K562 (cell line): ENCODE results near the gene SEC63. TPM values are rescaled to one million over a fixed set of nuclear protein-coding genes. Genes with fewer than 3 reads are reported as not detected.

ENCODE experiments used
- ATAC-seq: fragments of 200-7000 bp; cut with Tn5 transposase; 3 replicates; pipeline ENCODE4 v1.9.1; 2020; ENCODE audit warnings: moderate library complexity
- BruUV-seq: library from RNA; stranded (reverse); fragments of 400-500 nt; replicated peaks from 2 replicates; lab custom pipeline; 2021; lab: Mats Ljungman, UMichigan
- CTCF ChIA-PET: fragments of 300-600 bp; formaldehyde crosslinking; extraction: SDS; loops from one replicate; lab custom pipeline; 2021; ENCODE audit warnings: low intra/inter-chr PET ratio; lab: Yijun Ruan, JAX
- POLR2A ChIA-PET: fragments of 300-600, 350-650 bp; sonication (Branson Sonifier 250); formaldehyde crosslinking; extraction: SDS; loops from one replicate; lab custom pipeline; 2021; ENCODE audit warnings: antibody characterized with exemption, inconsistent platforms; lab: Yijun Ruan, JAX
- DNase-seq, 4 experiments: peaks; one replicate each; pipeline versions ENCODE4 v3.0.0 to v3.0.0-alpha.2; 2011 to 2018; ENCODE audit warnings: low spot score in 3 of 4, mixed read lengths in 3 of 4; ENCODE audit errors: extremely low read depth in 1 of 4
- FAIRE-seq: peaks from 2 replicates; lab custom pipeline; 2011; peaks lifted over from hg19 to GRCh38; lab: Jason Lieb, UNC
- H2AFZ ChIP-seq: 2 replicates; pipeline ENCODE4 v1.6.0; 2011; ENCODE audit warnings: low read depth, low read length, control low read depth, inconsistent platforms
- H3K27ac ChIP-seq: fragments of 200-600 bp; 3 replicates; pipeline ENCODE4 v1.8.0; 2011; ENCODE audit warnings: low read depth, mild to moderate bottlenecking, control low read depth, inconsistent platforms, low read length, moderate library complexity, mixed read lengths; ENCODE audit errors: extremely low read depth
- H3K27me3 ChIP-seq, 2 experiments: fragments of 300-600 bp in 1 of 2; 2 replicates in 1 of 2; 3 replicates in 1 of 2; pipeline versions ENCODE4 v1.6.0 to v1.8.0; 2011; ENCODE audit warnings: inconsistent platforms in 2 of 2, low read length in 2 of 2, mild to moderate bottlenecking in 1 of 2, mixed read lengths in 1 of 2, moderate library complexity in 1 of 2; ENCODE audit not compliant: control insufficient read depth in 2 of 2, insufficient read depth in 2 of 2
- H3K36me3 ChIP-seq: fragments of 300-600 bp; 3 replicates; pipeline ENCODE4 v1.8.0; 2011; ENCODE audit warnings: mild to moderate bottlenecking, low read length, inconsistent platforms; ENCODE audit not compliant: control insufficient read depth, insufficient read depth
- H3K4me1 ChIP-seq, 2 experiments: fragments of 200-600 bp in 1 of 2; replicated peaks in 1 of 2; 2 replicates in 1 of 2; 3 replicates in 1 of 2; pipeline versions ENCODE4 v1.5.1 to v1.8.0; 2011; ENCODE audit warnings: inconsistent platforms in 2 of 2, low read length in 2 of 2, mild to moderate bottlenecking in 1 of 2, mixed read lengths in 1 of 2, moderate library complexity in 1 of 2; ENCODE audit not compliant: control insufficient read depth in 2 of 2, insufficient read depth in 2 of 2
- H3K4me2 ChIP-seq: 2 replicates; pipeline ENCODE4 v1.6.1; 2011; ENCODE audit warnings: low read length, control low read depth, inconsistent platforms, mixed read lengths; ENCODE audit not compliant: insufficient read depth
- H3K4me3 ChIP-seq: fragments of 200-600 bp; sonication (generic), shearing (Covaris generic); 2 replicates; pipeline ENCODE4 v1.5.1; 2016; ENCODE audit warnings: control low read depth, inconsistent platforms
- H3K79me2 ChIP-seq: fragments of 200-600 bp; 3 replicates; pipeline ENCODE4 v1.8.0; 2011; ENCODE audit warnings: low read length, inconsistent platforms; ENCODE audit not compliant: control insufficient read depth, insufficient read depth
- H3K9ac ChIP-seq, 2 experiments: 2 replicates each; pipeline versions ENCODE4 v1.6.0 to v1.6.1; 2011; ENCODE audit warnings: low read depth in 2 of 2, low read length in 2 of 2, control low read depth in 1 of 2, inconsistent platforms in 1 of 2, mild to moderate bottlenecking in 1 of 2, mixed read lengths in 1 of 2; ENCODE audit not compliant: insufficient read depth in 1 of 2
- H3K9me1 ChIP-seq: one replicate; pipeline ENCODE4 v1.6.0; 2011; ENCODE audit warnings: inconsistent platforms, mild to moderate bottlenecking, low read length, moderate library complexity; ENCODE audit not compliant: control insufficient read depth, insufficient read depth
- H3K9me3 ChIP-seq: replicated peaks from 2 replicates; pipeline ENCODE4 v1.5.1; 2011; ENCODE audit warnings: low read depth, low read length, inconsistent platforms; ENCODE audit not compliant: control insufficient read depth, insufficient read depth
- H4K20me1 ChIP-seq: replicated peaks from 2 replicates; pipeline ENCODE4 v1.6.1; 2011; ENCODE audit warnings: low read length, inconsistent platforms, mixed read lengths; ENCODE audit not compliant: control insufficient read depth, insufficient read depth
- ADNP ChIP-seq: fragments of 200-800 bp; sonication (Bioruptor generic); IDR thresholded peaks from 2 replicates; pipeline ENCODE4 v1.6.1; 2016; ENCODE audit warnings: missing genetic modification characterization, missing compliant biosample characterization
- DIDO1 ChIP-seq: fragments of 450-650 bp; IDR thresholded peaks from 2 replicates; pipeline ENCODE4 v1.6.1; 2016; ENCODE audit warnings: low read depth, missing biosample characterization, missing genetic modification characterization
- HSF4 ChIP-seq: fragments of 250-450 bp; sonication (Bioruptor Pico); IDR thresholded peaks from 2 replicates; pipeline ENCODE4 v2.1.2; 2022; ENCODE audit warnings: mild to moderate bottlenecking, moderate library complexity, borderline replicate concordance
- ZKSCAN3 ChIP-seq: fragments of 250-450 bp; sonication (Bioruptor Pico); IDR thresholded peaks from 2 replicates; pipeline ENCODE4 v1.4.0; 2020
- ZNF165 ChIP-seq: fragments of 250-450 bp; sonication (Bioruptor Pico); IDR thresholded peaks from 2 replicates; pipeline ENCODE4 v1.4.0; 2020; ENCODE audit warnings: borderline replicate concordance
- ZNF696 ChIP-seq: fragments of 250-450 bp; sonication (Bioruptor Pico); conservative IDR thresholded peaks from 2 replicates; pipeline ENCODE4 v1.4.0; 2020; ENCODE audit warnings: mild to moderate bottlenecking, moderate library complexity
- WGBS: fragments of 100-300 bp; shearing (Covaris generic); methylation state at CpG from one replicate; pipeline ENCODE4 v1.1.6; 2016; ENCODE audit warnings: low coverage, mixed read lengths; ENCODE audit not compliant: insufficient coverage; ENCODE audit errors: missing lambda C conversion rate; 5-methylcytosine and 5-hydroxymethylcytosine counted together
- in situ Hi-C: fragments of 300-500 bp; cut with MboI; formaldehyde crosslinking; loops from 4 replicates; pipeline ENCODE4 v1.15.0; 2018; ENCODE audit warnings: inconsistent platforms, mixed read lengths
- intact Hi-C: fragments of 100-400 bp; cut with micrococcal nuclease; formaldehyde crosslinking; loops from 2 replicates; pipeline ENCODE4 v1.14.2; 2022
- polyA plus RNA-seq, 8 experiments: library from polyadenylated mRNA; depleted of rRNA in 4 of 8; stranded (reverse) in 5 of 8; unstranded in 3 of 8; fragments of >200 nt; fragmentation: Nextera tagmentation in 2 of 8; fragmentation: Illumina TruSeq in 1 of 8; extraction: Ambion mirVana in 2 of 8; extraction: Trizol in 1 of 8; gene quantifications; 2 replicates each; pipeline versions ENCODE4 v1.2.1 to v1.2.3, GENCODE V29; 2011 to 2014; ENCODE audit warnings: inconsistent platforms in 1 of 8, missing spikeins in 1 of 8
- total RNA-seq, 7 experiments: library from RNA; depleted of rRNA in 6 of 7; stranded (reverse); fragments of >200 nt in 6 of 7; fragmentation: Illumina TruSeq in 2 of 7; extraction: Trizol in 2 of 7; gene quantifications; 2 replicates each; pipeline versions ENCODE4 v1.2.1 to v1.2.3, GENCODE V29; 2011 to 2021; ENCODE audit warnings: low replicate concordance in 1 of 7

The SEC63 gene
- total and polyA plus RNA-seq, 9 of the 15 experiments (the other 6 are each of a cell fraction or from before 2014, with no cell fraction given), result 13.8 to 74.6 (median 28.4) TPM

- TF ChIP-seq DIDO1 (tag) (no peak), ZNF696 (CRISPR knock-in tag) (no peak), ZNF165 (CRISPR knock-in tag) (no peak)
These were observed 30.6 kb upstream of the SEC63 start (continued) for GRCh38 chr6:107988570-107988969.

DNA sequence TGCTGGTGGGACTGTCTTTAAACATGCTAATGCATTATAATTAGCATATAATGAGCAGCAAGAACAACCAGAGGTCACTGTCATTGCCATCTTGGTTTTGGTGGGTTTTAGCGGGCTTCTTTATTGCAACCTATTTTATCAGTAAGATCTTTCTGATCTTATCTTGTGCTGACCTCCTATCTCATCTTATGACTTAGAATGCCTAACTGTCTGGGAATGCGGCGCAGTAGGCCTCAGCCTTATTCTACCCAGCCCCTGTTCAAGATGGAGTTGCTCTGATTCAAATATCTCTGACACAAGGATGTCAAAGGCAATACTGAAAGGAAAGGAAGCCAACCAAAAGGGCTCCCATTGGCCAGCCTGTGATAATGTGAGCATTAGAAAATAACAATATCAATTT lies 29.8 kb upstream of the SEC63 start:
- no peak for TF ChIP-seq ZKSCAN3 (CRISPR knock-in tag)
- no peak for TF ChIP-seq HSF4 (CRISPR knock-in tag)
- no peak for TF ChIP-seq ADNP (tag)
- Histone ChIP-seq H2AFZ (no peak overlapping the region), H3K4me2 (no peak overlapping the region), H4K20me1 (no peaks in the 10 kb centered on the region), H3K4me1 (peaks cover 5 to 21% of the 10 kb centered on the region in 2 experiments; a peak in 4 of 5 replicates), H3K9me3 (no peaks in the 10 kb centered on the region), H3K36me3 (no peaks in the 10 kb centered on the region), H3K79me2 (no peaks in the 10 kb centered on the region), H3K9ac (no peak overlapping the region), H3K4me3 (no peak overlapping the region), H3K27ac (no peak overlapping the region), H3K9me1 (no peaks in the 10 kb centered on the region), H3K27me3 (no peaks in the 10 kb centered on the region)
- no TSS peak for BruUV-seq
- in situ Hi-C loops (no loop called here), intact Hi-C loops (no loop called here)
- no peak for DNase-seq
- FAIRE-seq, result no peak
- ATAC-seq, result no peak
- 93% methylated on average over 3 of the region's 3 CpGs for WGBS
- POLR2A ChIA-PET, result no interaction called here
- CTCF ChIA-PET, result no interaction called here
